HepG2 (cell line): Measurements from ENCODE around the gene CMIP. TPM values are rescaled to one million over a fixed set of nuclear protein-coding genes. Genes with fewer than 3 reads are reported as not detected.

Experiments used
- CHD4 ChIP-seq: fragments of 200-600 bp; sonication (generic); IDR thresholded peaks from 2 replicates; pipeline ENCODE4 v1.7.0; 2017; ENCODE audit warnings: mild to moderate bottlenecking, low read length, borderline replicate concordance
- ERF ChIP-seq: IDR thresholded peaks from 2 replicates; pipeline ENCODE4 v1.6.1; 2018; ENCODE audit warnings: missing biosample characterization, missing genetic modification reagents
- JUNB ChIP-seq: sonication (generic); formaldehyde crosslinking; IDR thresholded peaks from 2 replicates; pipeline ENCODE4 v1.8.0; 2022; ENCODE audit warnings: missing genetic modification reagents, mild to moderate bottlenecking, borderline replicate concordance
- KDM5B ChIP-seq: sonication (generic); formaldehyde crosslinking; IDR thresholded peaks from 2 replicates; pipeline ENCODE4 v1.4.0; 2020; ENCODE audit warnings: missing genetic modification reagents, mild to moderate bottlenecking, borderline replicate concordance
- KLF16 ChIP-seq, 2 experiments: sonication (generic) in 1 of 2; formaldehyde crosslinking in 1 of 2; IDR thresholded peaks; 2 replicates each; pipeline versions ENCODE4 v1.6.1 to v1.8.0; 2016 to 2023; ENCODE audit warnings: missing genetic modification reagents in 2 of 2, missing compliant biosample characterization in 1 of 2
- PHF8 ChIP-seq: sonication (generic); formaldehyde crosslinking; IDR thresholded peaks from 2 replicates; pipeline ENCODE4 v1.5.0; 2020; ENCODE audit warnings: missing genetic modification reagents
- PLRG1 ChIP-seq: fragments of 450-650 bp; conservative IDR thresholded peaks from 2 replicates; pipeline ENCODE4 v1.6.1; 2016
- ZNF136 ChIP-seq: sonication (generic); formaldehyde crosslinking; IDR thresholded peaks from 2 replicates; pipeline ENCODE4 v1.8.1; 2022; ENCODE audit warnings: low read depth, mild to moderate bottlenecking, moderate library complexity, missing genetic modification reagents
- ZSCAN31 ChIP-seq: sonication (generic); formaldehyde crosslinking; IDR thresholded peaks from 2 replicates; pipeline ENCODE4 v1.5.0; 2020; ENCODE audit warnings: low read depth, mild to moderate bottlenecking, missing genetic modification reagents
- polyA plus RNA-seq, 8 experiments: library from polyadenylated mRNA; depleted of rRNA in 3 of 8; stranded (reverse) in 7 of 8; unstranded in 1 of 8; fragments of >200 nt; fragmentation: Illumina TruSeq in 4 of 8; extraction: Trizol in 4 of 8; gene quantifications; 2 replicates each; pipeline versions ENCODE4 v1.2.1 to v1.2.3, GENCODE V29; 2011 to 2016; ENCODE audit warnings: low read depth in 4 of 8, missing spikeins in 1 of 8, mixed read lengths in 1 of 8; ENCODE audit not compliant: insufficient read depth in 1 of 8
- total RNA-seq, 5 experiments: library from RNA; depleted of rRNA; stranded (reverse); fragments of >200 nt; fragmentation: Illumina TruSeq; extraction: Trizol; gene quantifications; 2 replicates each; pipeline ENCODE4 v1.2.3, GENCODE V29; 2016; ENCODE audit warnings: low read depth in 1 of 5
- TF ChIP-seq, protein P1 (sequence below): sonication (generic); formaldehyde crosslinking; IDR thresholded peaks from 2 replicates; pipeline ENCODE4 v1.4.0; 2020; ENCODE audit warnings: missing genetic modification reagents
- TF ChIP-seq, protein P2 (sequence below): sonication (generic); formaldehyde crosslinking; IDR thresholded peaks from 2 replicates; pipeline ENCODE4 v1.8.1; 2023; ENCODE audit warnings: mild to moderate bottlenecking, missing genetic modification reagents, borderline replicate concordance
- TF ChIP-seq, protein P3 (sequence below): sonication (generic); formaldehyde crosslinking; IDR thresholded peaks from 2 replicates; pipeline ENCODE4 v1.4.0; 2020; ENCODE audit warnings: missing genetic modification reagents, mild to moderate bottlenecking, borderline replicate concordance
- TF ChIP-seq, protein P4 (sequence below): sonication (generic); formaldehyde crosslinking; IDR thresholded peaks from 2 replicates; pipeline ENCODE4 v1.8.1; 2023; ENCODE audit warnings: mild to moderate bottlenecking, missing genetic modification reagents
- TF ChIP-seq, protein P5 (sequence below): sonication (generic); formaldehyde crosslinking; IDR thresholded peaks from 2 replicates; pipeline ENCODE4 v1.4.0; 2020; ENCODE audit warnings: missing genetic modification reagents
- TF ChIP-seq, protein P6 (sequence below): sonication (generic); formaldehyde crosslinking; IDR thresholded peaks from 2 replicates; pipeline ENCODE4 v1.4.0; 2020; ENCODE audit warnings: mild to moderate bottlenecking, missing genetic modification reagents
- TF ChIP-seq, protein P7 (sequence below): IDR thresholded peaks from 2 replicates; pipeline ENCODE4 v1.6.1; 2018; ENCODE audit warnings: missing genetic modification reagents

The CMIP gene
- total and polyA plus RNA-seq, 2 of the 13 experiments (the other 11 are each of a cell fraction or from before 2014, with no cell fraction given) = 10.9 to 18.1 TPM

DNA sequence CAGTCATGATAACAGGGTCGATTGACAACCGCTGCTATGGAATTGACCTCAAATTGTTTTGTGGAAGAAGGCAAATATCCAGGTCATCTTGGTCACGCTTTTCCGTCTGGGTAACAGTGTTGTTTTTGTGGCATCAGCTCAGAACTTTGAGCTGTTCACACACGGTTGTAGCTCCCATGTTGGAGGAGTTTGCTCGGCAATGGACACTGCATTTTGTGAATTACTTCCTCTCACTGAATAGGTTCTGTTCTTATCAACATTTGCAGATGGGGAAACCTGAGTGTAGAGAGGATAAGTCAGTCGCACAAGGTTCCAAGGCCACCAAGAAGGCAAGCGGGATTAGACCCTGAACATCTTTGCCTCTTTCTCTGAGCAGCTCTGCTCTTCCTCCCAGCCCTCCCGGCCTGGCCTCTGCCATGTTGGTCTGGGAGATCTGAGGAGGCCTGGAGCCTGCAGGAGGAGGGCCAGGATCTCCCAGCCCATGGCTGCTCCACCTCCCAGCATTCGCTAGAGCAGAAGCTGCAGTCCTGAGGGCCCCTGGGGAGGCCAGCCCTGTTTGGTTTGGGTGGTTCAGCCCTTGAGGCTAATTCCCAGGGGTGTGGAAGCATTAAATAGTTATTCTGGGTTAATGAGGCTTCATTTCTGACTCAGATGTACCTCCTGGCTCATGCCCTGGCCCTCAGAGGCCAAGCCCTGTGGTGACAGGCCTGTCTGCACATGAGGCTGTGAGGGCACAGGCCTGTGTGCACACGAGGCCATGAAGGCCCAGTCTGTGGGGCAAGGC is 180.3 kb downstream of the CMIP start (continued):
- no peak for TF ChIP-seq JUNB (CRISPR knock-in tag)
- TF ChIP-seq ERF = peak; percentile 66
- TF ChIP-seq, protein P1, sequence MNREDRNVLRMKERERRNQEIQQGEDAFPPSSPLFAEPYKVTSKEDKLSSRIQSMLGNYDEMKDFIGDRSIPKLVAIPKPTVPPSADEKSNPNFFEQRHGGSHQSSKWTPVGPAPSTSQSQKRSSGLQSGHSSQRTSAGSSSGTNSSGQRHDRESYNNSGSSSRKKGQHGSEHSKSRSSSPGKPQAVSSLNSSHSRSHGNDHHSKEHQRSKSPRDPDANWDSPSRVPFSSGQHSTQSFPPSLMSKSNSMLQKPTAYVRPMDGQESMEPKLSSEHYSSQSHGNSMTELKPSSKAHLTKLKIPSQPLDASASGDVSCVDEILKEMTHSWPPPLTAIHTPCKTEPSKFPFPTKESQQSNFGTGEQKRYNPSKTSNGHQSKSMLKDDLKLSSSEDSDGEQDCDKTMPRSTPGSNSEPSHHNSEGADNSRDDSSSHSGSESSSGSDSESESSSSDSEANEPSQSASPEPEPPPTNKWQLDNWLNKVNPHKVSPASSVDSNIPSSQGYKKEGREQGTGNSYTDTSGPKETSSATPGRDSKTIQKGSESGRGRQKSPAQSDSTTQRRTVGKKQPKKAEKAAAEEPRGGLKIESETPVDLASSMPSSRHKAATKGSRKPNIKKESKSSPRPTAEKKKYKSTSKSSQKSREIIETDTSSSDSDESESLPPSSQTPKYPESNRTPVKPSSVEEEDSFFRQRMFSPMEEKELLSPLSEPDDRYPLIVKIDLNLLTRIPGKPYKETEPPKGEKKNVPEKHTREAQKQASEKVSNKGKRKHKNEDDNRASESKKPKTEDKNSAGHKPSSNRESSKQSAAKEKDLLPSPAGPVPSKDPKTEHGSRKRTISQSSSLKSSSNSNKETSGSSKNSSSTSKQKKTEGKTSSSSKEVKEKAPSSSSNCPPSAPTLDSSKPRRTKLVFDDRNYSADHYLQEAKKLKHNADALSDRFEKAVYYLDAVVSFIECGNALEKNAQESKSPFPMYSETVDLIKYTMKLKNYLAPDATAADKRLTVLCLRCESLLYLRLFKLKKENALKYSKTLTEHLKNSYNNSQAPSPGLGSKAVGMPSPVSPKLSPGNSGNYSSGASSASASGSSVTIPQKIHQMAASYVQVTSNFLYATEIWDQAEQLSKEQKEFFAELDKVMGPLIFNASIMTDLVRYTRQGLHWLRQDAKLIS (CRISPR knock-in tag) = no peak
- TF ChIP-seq KDM5B = peak; percentile 42; the same call in 1 of the 2 replicates
- TF ChIP-seq, protein P2, sequence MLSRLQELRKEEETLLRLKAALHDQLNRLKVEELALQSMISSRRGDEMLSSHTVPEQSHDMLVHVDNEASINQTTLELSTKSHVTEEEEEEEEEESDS = no peak
- no peak for TF ChIP-seq ZSCAN31 (CRISPR knock-in tag)
- TF ChIP-seq, protein P3, sequence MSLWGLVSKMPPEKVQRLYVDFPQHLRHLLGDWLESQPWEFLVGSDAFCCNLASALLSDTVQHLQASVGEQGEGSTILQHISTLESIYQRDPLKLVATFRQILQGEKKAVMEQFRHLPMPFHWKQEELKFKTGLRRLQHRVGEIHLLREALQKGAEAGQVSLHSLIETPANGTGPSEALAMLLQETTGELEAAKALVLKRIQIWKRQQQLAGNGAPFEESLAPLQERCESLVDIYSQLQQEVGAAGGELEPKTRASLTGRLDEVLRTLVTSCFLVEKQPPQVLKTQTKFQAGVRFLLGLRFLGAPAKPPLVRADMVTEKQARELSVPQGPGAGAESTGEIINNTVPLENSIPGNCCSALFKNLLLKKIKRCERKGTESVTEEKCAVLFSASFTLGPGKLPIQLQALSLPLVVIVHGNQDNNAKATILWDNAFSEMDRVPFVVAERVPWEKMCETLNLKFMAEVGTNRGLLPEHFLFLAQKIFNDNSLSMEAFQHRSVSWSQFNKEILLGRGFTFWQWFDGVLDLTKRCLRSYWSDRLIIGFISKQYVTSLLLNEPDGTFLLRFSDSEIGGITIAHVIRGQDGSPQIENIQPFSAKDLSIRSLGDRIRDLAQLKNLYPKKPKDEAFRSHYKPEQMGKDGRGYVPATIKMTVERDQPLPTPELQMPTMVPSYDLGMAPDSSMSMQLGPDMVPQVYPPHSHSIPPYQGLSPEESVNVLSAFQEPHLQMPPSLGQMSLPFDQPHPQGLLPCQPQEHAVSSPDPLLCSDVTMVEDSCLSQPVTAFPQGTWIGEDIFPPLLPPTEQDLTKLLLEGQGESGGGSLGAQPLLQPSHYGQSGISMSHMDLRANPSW = no peak
- TF ChIP-seq ZNF136 (CRISPR knock-in tag) = 0 out of 2 replicates have a peak, but pooled peaks have one; percentile 66
- TF ChIP-seq PLRG1 = no peak
- TF ChIP-seq, protein P4, sequence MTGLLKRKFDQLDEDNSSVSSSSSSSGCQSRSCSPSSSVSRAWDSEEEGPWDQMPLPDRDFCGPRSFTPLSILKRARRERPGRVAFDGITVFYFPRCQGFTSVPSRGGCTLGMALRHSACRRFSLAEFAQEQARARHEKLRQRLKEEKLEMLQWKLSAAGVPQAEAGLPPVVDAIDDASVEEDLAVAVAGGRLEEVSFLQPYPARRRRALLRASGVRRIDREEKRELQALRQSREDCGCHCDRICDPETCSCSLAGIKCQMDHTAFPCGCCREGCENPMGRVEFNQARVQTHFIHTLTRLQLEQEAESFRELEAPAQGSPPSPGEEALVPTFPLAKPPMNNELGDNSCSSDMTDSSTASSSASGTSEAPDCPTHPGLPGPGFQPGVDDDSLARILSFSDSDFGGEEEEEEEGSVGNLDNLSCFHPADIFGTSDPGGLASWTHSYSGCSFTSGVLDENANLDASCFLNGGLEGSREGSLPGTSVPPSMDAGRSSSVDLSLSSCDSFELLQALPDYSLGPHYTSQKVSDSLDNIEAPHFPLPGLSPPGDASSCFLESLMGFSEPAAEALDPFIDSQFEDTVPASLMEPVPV = no peak
- TF ChIP-seq, protein P5, sequence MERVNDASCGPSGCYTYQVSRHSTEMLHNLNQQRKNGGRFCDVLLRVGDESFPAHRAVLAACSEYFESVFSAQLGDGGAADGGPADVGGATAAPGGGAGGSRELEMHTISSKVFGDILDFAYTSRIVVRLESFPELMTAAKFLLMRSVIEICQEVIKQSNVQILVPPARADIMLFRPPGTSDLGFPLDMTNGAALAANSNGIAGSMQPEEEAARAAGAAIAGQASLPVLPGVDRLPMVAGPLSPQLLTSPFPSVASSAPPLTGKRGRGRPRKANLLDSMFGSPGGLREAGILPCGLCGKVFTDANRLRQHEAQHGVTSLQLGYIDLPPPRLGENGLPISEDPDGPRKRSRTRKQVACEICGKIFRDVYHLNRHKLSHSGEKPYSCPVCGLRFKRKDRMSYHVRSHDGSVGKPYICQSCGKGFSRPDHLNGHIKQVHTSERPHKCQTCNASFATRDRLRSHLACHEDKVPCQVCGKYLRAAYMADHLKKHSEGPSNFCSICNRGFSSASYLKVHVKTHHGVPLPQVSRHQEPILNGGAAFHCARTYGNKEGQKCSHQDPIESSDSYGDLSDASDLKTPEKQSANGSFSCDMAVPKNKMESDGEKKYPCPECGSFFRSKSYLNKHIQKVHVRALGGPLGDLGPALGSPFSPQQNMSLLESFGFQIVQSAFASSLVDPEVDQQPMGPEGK = 0 out of 2 replicates have a peak, but pooled peaks have one; percentile 24
- no peak for TF ChIP-seq KLF16 (CRISPR knock-in tag; IDR thresholded peaks at IDR 0.05)
- TF ChIP-seq CHD4 = no peak
- TF ChIP-seq, protein P6, sequence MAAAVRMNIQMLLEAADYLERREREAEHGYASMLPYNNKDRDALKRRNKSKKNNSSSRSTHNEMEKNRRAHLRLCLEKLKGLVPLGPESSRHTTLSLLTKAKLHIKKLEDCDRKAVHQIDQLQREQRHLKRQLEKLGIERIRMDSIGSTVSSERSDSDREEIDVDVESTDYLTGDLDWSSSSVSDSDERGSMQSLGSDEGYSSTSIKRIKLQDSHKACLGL = no peak
- no peak for TF ChIP-seq PHF8 (CRISPR knock-in tag)
- TF ChIP-seq, protein P7, sequence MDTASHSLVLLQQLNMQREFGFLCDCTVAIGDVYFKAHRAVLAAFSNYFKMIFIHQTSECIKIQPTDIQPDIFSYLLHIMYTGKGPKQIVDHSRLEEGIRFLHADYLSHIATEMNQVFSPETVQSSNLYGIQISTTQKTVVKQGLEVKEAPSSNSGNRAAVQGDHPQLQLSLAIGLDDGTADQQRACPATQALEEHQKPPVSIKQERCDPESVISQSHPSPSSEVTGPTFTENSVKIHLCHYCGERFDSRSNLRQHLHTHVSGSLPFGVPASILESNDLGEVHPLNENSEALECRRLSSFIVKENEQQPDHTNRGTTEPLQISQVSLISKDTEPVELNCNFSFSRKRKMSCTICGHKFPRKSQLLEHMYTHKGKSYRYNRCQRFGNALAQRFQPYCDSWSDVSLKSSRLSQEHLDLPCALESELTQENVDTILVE (CRISPR knock-in tag) = no peak
